Activated B cell treated with CpG ODN at 0.5 μM for 24 hours (primary cell): ENCODE results near the gene GPR148. TPM values are rescaled to one million over a fixed set of nuclear protein-coding genes. Genes with fewer than 3 reads are reported as not detected.
A peak's percentile ranks its signal among the peaks of the same experiment; 100 is the strongest.

Experiments
- ATAC-seq: fragments of 200-7000 bp; cut with Tn5 transposase; one replicate; pipeline ENCODE4 v1.10.0; 2021; ENCODE audit warnings: low read depth, mild to moderate bottlenecking, moderate library complexity
- CTCF ChIA-PET: fragments of 350-600 bp; sonication (Branson Sonifier 250); formaldehyde crosslinking; loops from one replicate; lab custom pipeline; 2021; ENCODE audit warnings: antibody characterized with exemption; lab: Charles Lee
- POLR2A ChIA-PET: fragments of 350-600 bp; sonication (Branson Sonifier 250); formaldehyde crosslinking; loops from one replicate; lab custom pipeline; 2021; ENCODE audit warnings: antibody characterized with exemption; lab: Charles Lee
- DNase-seq: peaks from one replicate; pipeline ENCODE4 v3.0.0; 2022
- H3K27ac Mint-ChIP-seq: one replicate; pipeline ENCODE4 v1.8.0; 2020; ENCODE audit warnings: mixed read lengths
- H3K27me3 Mint-ChIP-seq: one replicate; pipeline ENCODE4 v1.8.0; 2021; ENCODE audit warnings: mixed read lengths
- H3K36me3 Mint-ChIP-seq: one replicate; pipeline ENCODE4 v1.8.0; 2021; ENCODE audit warnings: low read depth, mixed read lengths
- H3K4me1 Mint-ChIP-seq: one replicate; pipeline ENCODE4 v1.8.0; 2021; ENCODE audit warnings: mixed read lengths
- H3K4me3 Mint-ChIP-seq: one replicate; pipeline ENCODE4 v1.8.0; 2020; ENCODE audit warnings: mild to moderate bottlenecking, mixed read lengths
- H3K9me3 Mint-ChIP-seq: one replicate; pipeline ENCODE4 v1.8.0; 2020; ENCODE audit warnings: mixed read lengths
- CTCF ChIP-seq: fragments of 200-600 bp; IDR thresholded peaks from one replicate; pipeline ENCODE4 v1.8.0; 2022; ENCODE audit warnings: antibody characterized with exemption, mild to moderate bottlenecking
- intact Hi-C: fragments of 100-400 bp; cut with micrococcal nuclease; formaldehyde crosslinking; loops from one replicate; pipeline ENCODE4 v1.15.1; 2024
- total RNA-seq: library from RNA; stranded (reverse); gene quantifications from 2 replicates; pipeline ENCODE4 v1.2.3, GENCODE V29; 2022

The GPR148 gene
- total RNA-seq, 1 donor from 2014 or later, result not detected

GRCh38 chr2:130754811-130755210 lies 25.9 kb downstream of the GPR148 start:
- intact Hi-C loops, result no loop called here
- Mint-ChIP-seq H3K36me3 (no peaks in the 10 kb centered on the region), H3K4me1 (peaks cover 7% of the 10 kb centered on the region), H3K27me3 (peaks cover 41% of the 10 kb centered on the region), H3K4me3 (no peak overlapping the region), H3K27ac (no peak overlapping the region), H3K9me3 (no peaks in the 10 kb centered on the region)
- ATAC-seq, result no peak
- ChIA-PET POLR2A (no interaction called here), CTCF (no interaction called here)
- no peak for TF ChIP-seq CTCF
- DNase-seq, result no peak

GRCh38 chr2:130755256-130756052 lies 26.6 kb downstream of the GPR148 start, which contains the start of gene AMER3:
TSS of gene AMER3 (plus strand) at chr2:130755540. CDS start at chr2:130762073, 6,533 bp downstream.
- no peak within 1 kb of the TSS for H3K27ac Mint-ChIP-seq
- DNase-seq, result no peak
- no peak for TF ChIP-seq CTCF
- peaks cover 41% of the 10 kb centered on the region for H3K27me3 Mint-ChIP-seq
- peak within 1 kb of the TSS; percentile 13 for H3K4me3 Mint-ChIP-seq
- ChIA-PET POLR2A (no interaction called here), CTCF (no interaction called here)
- no peaks in the 10 kb centered on the region for H3K9me3 Mint-ChIP-seq
- intact Hi-C loops, result no loop called here
- peaks cover 7% of the 10 kb centered on the region for H3K4me1 Mint-ChIP-seq
- H3K36me3 Mint-ChIP-seq, result no peaks in the 10 kb centered on the region
- no peak for ATAC-seq

GRCh38 chr2:130756053-130756873 lies 27.4 kb downstream of the GPR148 start:
- Mint-ChIP-seq H3K27me3 (peaks cover 46% of the 10 kb centered on the region), H3K4me3 (no peak overlapping the region), H3K36me3 (no peaks in the 10 kb centered on the region), H3K9me3 (no peaks in the 10 kb centered on the region), H3K27ac (no peak overlapping the region), H3K4me1 (peaks cover 7% of the 10 kb centered on the region)
- POLR2A ChIA-PET, result no interaction called here
- CTCF ChIA-PET, result no interaction called here
- DNase-seq (no peak), ATAC-seq (peak; percentile 56)
- no peak for TF ChIP-seq CTCF
- intact Hi-C loops, result no loop called here

GRCh38 chr2:130756874-130757668 lies 28.2 kb downstream of the GPR148 start:
- intact Hi-C loops, result no loop called here
- ATAC-seq (no peak), DNase-seq (no peak)
- ChIA-PET CTCF (no interaction called here), POLR2A (no interaction called here)
- TF ChIP-seq CTCF, result no peak
- no peaks in the 10 kb centered on the region for H3K9me3 Mint-ChIP-seq
- peaks cover 7% of the 10 kb centered on the region for H3K4me1 Mint-ChIP-seq
- no peak overlapping the region for H3K4me3 Mint-ChIP-seq
- H3K36me3 Mint-ChIP-seq, result no peaks in the 10 kb centered on the region
- H3K27me3 Mint-ChIP-seq, result peaks cover 50% of the 10 kb centered on the region
- no peak overlapping the region for H3K27ac Mint-ChIP-seq
